GOT3 (cell line): ENCODE results near the gene TMED7.

Experiments used
- DNase-seq: peaks from one replicate; lab custom pipeline; 2025; ENCODE audit warnings: mixed read lengths; lab: John Stamatoyannopoulos, UW

Gene TMED7

GRCh38 chr5:115627295-115627865, 1.5 kb upstream of the TMED7 start:
- no peak for DNase-seq

GRCh38 chr5:115626445-115626823, 598 bp upstream of the TMED7 start:
- DNase-seq, result no peak

GRCh38 chr5:115624994-115625393, 842 bp downstream of the TMED7 start:
- DNase-seq, result no peak

- no peak for DNase-seq
These were observed 2.2 kb downstream of the TMED7 start for GRCh38 chr5:115623658-115624057.

GRCh38 chr5:115621365-115621900, 4.4 kb downstream of the TMED7 start:
- no peak for DNase-seq

- no peak for DNase-seq
These were observed 8.9 kb downstream of the TMED7 start for GRCh38 chr5:115616892-115617291.

GRCh38 chr5:115616472-115616871, 9.4 kb downstream of the TMED7 start:
- no peak for DNase-seq

- DNase-seq, result no peak
These were observed 14.0 kb downstream of the TMED7 start for GRCh38 chr5:115611873-115612272.

- no peak for DNase-seq
These were observed 17.9 kb downstream of the TMED7 start for GRCh38 chr5:115607935-115608334.

- DNase-seq, result no peak
These were observed 20.4 kb downstream of the TMED7 start for GRCh38 chr5:115605436-115605835.

- DNase-seq, result no peak
These were observed 23.2 kb downstream of the TMED7 start for GRCh38 chr5:115602591-115603125.

GRCh38 chr5:115601701-115602590, 23.9 kb downstream of the TMED7 start, which contains the start of gene TICAM2:
TSS of gene TICAM2 (minus strand) at chr5:115602479. CDS start at chr5:115581256, 21,223 bp downstream.
- DNase-seq, result peak; percentile 48

- no peak for DNase-seq
These were observed 25.1 kb downstream of the TMED7 start for GRCh38 chr5:115600766-115601165.

GRCh38 chr5:115599924-115600323, 25.9 kb downstream of the TMED7 start:
- DNase-seq, result no peak

- DNase-seq, result no peak
These were observed 26.3 kb downstream of the TMED7 start for GRCh38 chr5:115599502-115599901.

- no peak for DNase-seq
These were observed 31.4 kb downstream of the TMED7 start for GRCh38 chr5:115594128-115595047.

GRCh38 chr5:115589043-115589442, 36.8 kb downstream of the TMED7 start:
- DNase-seq, result no peak

GRCh38 chr5:115588640-115589039, 37.2 kb downstream of the TMED7 start:
- no peak for DNase-seq

- DNase-seq, result no peak
These were observed 39.2 kb downstream of the TMED7 start for GRCh38 chr5:115586525-115587146.

- no peak for DNase-seq
These were observed 40.6 kb downstream of the TMED7 start for GRCh38 chr5:115585265-115585664.

- no peak for DNase-seq
These were observed 41.3 kb downstream of the TMED7 start for GRCh38 chr5:115584501-115584900.
